Common myeloid progenitor, CD34-positive (primary cell): ENCODE measurements around the gene ATP6V1G3. TPM values are rescaled to one million over a fixed set of nuclear protein-coding genes. Genes with fewer than 3 reads are reported as not detected.
"Not testable (repeated sequence)": the region's sequence is repeated elsewhere in the genome, so short reads cannot be mapped to it uniquely, and the experiment has no call there.

ENCODE experiments used
- CTCF ChIA-PET: fragments of 350-600 bp; sonication (Branson Sonifier 250); formaldehyde crosslinking; loops from one replicate; lab custom pipeline; 2021; ENCODE audit warnings: antibody characterized with exemption; lab: Charles Lee
- POLR2A ChIA-PET: fragments of 350-600 bp; sonication (Branson Sonifier 250); formaldehyde crosslinking; loops from one replicate; lab custom pipeline; 2021; ENCODE audit warnings: antibody characterized with exemption; lab: Charles Lee
- DNase-seq, 3 donors: peaks; one replicate each; pipeline versions ENCODE4 v3.0.0 to v3.0.0-alpha.2; 2013
- H3K27ac ChIP-seq, 2 experiments: 1 replicate in 1 of 2; 2 replicates in 1 of 2; pipeline ENCODE4 v1.7.0; 2013; ENCODE audit warnings: inconsistent platforms in 2 of 2, low read length in 2 of 2, mild to moderate bottlenecking in 2 of 2, low read depth in 1 of 2, moderate library complexity in 1 of 2; ENCODE audit not compliant: severe bottlenecking in 2 of 2, insufficient read depth in 1 of 2, poor library complexity in 1 of 2
- H3K27me3 ChIP-seq, 5 experiments: replicated peaks in 2 of 5; 1 replicate in 3 of 5; 2 replicates in 2 of 5; pipeline versions ENCODE4 v1.6.1 to v1.7.0; 2013; ENCODE audit warnings: low read length in 4 of 5, mild to moderate bottlenecking in 2 of 5, moderate library complexity in 2 of 5, inconsistent platforms in 1 of 5; ENCODE audit not compliant: insufficient read depth in 5 of 5, control insufficient read depth in 4 of 5
- H3K36me3 ChIP-seq, 4 experiments: 1 replicate in 2 of 4; 2 replicates in 2 of 4; pipeline versions ENCODE4 v1.6.1 to v1.7.0; 2013; ENCODE audit warnings: low read length in 3 of 4, control low read depth in 1 of 4, mild to moderate bottlenecking in 1 of 4; ENCODE audit not compliant: control insufficient read depth in 4 of 4, insufficient read depth in 4 of 4
- H3K4me1 ChIP-seq, 4 experiments: 1 replicate in 3 of 4; 2 replicates in 1 of 4; pipeline versions ENCODE4 v1.6.1 to v1.7.1; 2013; ENCODE audit warnings: low read length in 3 of 4, mild to moderate bottlenecking in 3 of 4, control low read depth in 1 of 4, inconsistent platforms in 1 of 4, moderate library complexity in 1 of 4; ENCODE audit not compliant: control insufficient read depth in 4 of 4, insufficient read depth in 4 of 4; ENCODE audit errors: control extremely low read depth in 1 of 4
- H3K4me3 ChIP-seq, 7 experiments: 1 replicate in 4 of 7; 2 replicates in 3 of 7; pipeline versions ENCODE4 v1.5.1 to v1.7.0; 2013; ENCODE audit warnings: mild to moderate bottlenecking in 7 of 7, low read length in 6 of 7, moderate library complexity in 6 of 7, inconsistent platforms in 2 of 7, low read depth in 2 of 7, control low read depth in 1 of 7; ENCODE audit not compliant: insufficient read depth in 4 of 7, control insufficient read depth in 1 of 7; ENCODE audit errors: extremely low read depth in 1 of 7
- H3K9me3 ChIP-seq, 5 experiments: 1 replicate in 4 of 5; 2 replicates in 1 of 5; pipeline versions ENCODE4 v1.6.1 to v1.7.1; 2013; ENCODE audit warnings: low read length in 4 of 5, mild to moderate bottlenecking in 2 of 5, inconsistent platforms in 1 of 5, low read depth in 1 of 5, moderate library complexity in 1 of 5; ENCODE audit not compliant: control insufficient read depth in 4 of 5, insufficient read depth in 2 of 5; ENCODE audit errors: control extremely low read depth in 1 of 5
- whole genome bisulfite sequencing: methylation state at CpG from one replicate; pipeline ENCODE4 v1.1.5; 2013; ENCODE audit not compliant: insufficient coverage; 5-methylcytosine and 5-hydroxymethylcytosine counted together
- polyA plus RNA-seq: library from polyadenylated mRNA; unstranded; fragments of 120-200 nt; gene quantifications from one replicate; pipeline ENCODE4 v1.2.1, GENCODE V29; 2013

The ATP6V1G3 gene, protein sequence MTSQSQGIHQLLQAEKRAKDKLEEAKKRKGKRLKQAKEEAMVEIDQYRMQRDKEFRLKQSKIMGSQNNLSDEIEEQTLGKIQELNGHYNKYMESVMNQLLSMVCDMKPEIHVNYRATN
- not detected for polyA plus RNA-seq

DNA sequence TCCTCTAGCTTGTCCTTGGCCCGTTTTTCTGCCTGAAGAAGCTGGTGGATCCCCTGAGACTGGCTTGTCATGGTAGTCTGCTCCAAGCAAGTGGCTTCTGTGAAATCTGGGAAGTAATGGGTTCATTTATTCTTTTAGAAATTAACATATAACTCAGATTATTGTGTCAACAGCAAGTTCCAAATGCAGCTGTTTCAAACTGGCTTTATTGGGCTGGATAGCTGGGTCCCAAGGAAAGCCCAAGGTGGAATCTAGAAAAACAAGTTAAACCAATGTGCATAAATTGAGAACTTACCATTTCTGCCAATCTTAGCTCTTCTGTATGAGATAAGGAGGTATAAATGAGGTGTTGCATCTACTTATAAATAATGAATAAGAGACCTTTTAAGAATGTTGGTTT lies at the start of gene ATP6V1G3:
TSS of gene ATP6V1G3 (minus strand) at position 101 of the 400 bp plus-strand sequence. CDS start at position 71, 30 bp downstream.
- Histone ChIP-seq H3K36me3 (no peaks in the 10 kb centered on the region), H3K27me3 (no peaks in the 10 kb centered on the region), H3K4me3 (no peak within 1 kb of the TSS), H3K9me3 (no peaks in the 10 kb centered on the region), H3K27ac (no peak within 1 kb of the TSS), H3K4me1 (peaks cover 0 to 10% (median 3%) of the 10 kb centered on the region in 4 experiments)
- WGBS, result no CpG with 5 or more reads among the region's 1 CpG
- POLR2A ChIA-PET, result no interaction called here
- no peak for DNase-seq
- CTCF ChIA-PET, result interaction anchor here (1.0 to 1.1 kb wide), 2 partner anchors 9 to 11 kb away, joined by 3 read pairs; no protein-coding TSS in a partner anchor

DNA sequence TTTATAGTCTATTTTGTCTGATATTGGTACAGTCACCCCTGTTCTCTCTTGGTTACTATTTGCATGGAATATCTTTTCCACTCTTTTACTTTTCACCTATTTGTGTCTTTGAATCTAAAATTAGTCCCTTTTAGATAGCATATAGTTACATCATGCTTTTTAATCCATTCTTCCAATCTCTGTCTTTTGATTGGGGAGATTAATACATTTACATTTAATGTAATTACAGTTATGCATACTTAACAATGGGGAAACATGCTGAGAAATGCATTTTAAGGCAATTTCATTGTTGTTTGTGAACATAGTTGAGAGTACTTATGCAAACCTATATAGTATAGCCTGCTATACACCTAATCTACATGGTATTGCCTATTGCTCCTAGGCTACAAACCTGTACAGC lies 48.4 kb upstream of the ATP6V1G3 start:
- Histone ChIP-seq H3K36me3 (no peaks in the 10 kb centered on the region), H3K4me1 (no peaks in the 10 kb centered on the region), H3K27ac (no peak overlapping the region), H3K4me3 (no peak overlapping the region), H3K27me3 (no peaks in the 10 kb centered on the region), H3K9me3 (peaks cover 0 to 30% (median 10%) of the 10 kb centered on the region in 5 experiments)
- ChIA-PET POLR2A (no interaction called here), CTCF (interaction anchor here (1.3 kb wide), 1 partner anchor 16 kb away, joined by 3 read pairs; no protein-coding TSS in a partner anchor)
- DNase-seq, result no peak

DNA sequence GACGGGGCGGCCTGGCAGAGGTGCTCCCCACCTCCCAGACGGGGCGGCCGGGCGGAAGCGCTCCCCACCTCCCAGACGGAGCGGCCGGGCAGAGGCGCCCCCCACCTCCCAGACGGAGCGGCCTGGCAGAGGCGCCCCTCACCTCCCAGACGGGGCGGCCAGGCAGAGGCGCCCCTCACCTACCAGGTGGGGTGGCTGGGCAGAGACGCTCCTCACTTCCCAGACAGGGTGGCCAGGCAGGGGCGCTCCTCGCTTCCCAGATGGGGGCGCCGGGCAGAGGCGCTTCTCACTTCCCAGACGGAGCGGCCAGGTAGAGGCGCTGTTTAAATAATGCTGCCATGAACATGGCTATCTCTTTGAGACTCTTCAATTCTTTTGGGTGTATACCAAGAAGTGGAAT lies 43.7 kb upstream of the ATP6V1G3 start:
- ChIA-PET CTCF (no interaction called here), POLR2A (no interaction called here)
- no peak overlapping the region for H3K4me3 ChIP-seq
- no peaks in the 10 kb centered on the region for H3K4me1 ChIP-seq
- H3K27ac ChIP-seq, result no peak overlapping the region
- H3K36me3 ChIP-seq, result no peaks in the 10 kb centered on the region
- DNase-seq, result no peak
- peaks cover 0 to 26% (median 4%) of the 10 kb centered on the region in 5 experiments for H3K9me3 ChIP-seq
- 98% methylated on average over 22 of the region's 26 CpGs for WGBS
- no peaks in the 10 kb centered on the region for H3K27me3 ChIP-seq

DNA sequence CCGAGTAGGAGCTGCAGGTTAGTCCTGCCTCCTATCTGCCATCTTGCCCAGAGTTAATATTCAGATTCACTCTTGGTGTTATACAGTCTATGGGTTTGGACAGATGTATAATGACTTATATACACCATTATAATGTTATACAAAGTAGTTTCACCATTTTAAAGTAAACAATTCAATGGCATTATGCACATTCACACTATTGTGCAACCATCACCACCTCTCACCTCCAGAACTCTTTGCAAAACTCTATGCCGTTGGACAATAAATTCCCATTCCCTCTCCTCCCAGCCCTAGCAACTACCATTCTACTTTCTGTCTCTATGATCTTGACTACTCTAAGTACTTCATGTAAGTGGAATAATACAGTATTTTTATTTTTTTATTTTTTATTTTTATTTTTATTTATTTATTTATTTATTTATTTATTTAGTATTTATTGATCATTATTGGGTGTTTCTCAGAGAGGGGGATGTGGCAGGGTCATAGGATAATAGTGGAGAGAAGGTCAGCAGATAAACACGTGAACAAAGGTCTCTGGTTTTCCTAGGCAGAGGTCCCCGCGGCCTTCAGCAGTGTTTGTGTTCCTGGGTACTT lies 42.8 kb upstream of the ATP6V1G3 start:
- CTCF ChIA-PET, result not testable (repeated sequence)
- 100% methylated on average over 1 of the region's 5 CpGs for WGBS

DNA sequence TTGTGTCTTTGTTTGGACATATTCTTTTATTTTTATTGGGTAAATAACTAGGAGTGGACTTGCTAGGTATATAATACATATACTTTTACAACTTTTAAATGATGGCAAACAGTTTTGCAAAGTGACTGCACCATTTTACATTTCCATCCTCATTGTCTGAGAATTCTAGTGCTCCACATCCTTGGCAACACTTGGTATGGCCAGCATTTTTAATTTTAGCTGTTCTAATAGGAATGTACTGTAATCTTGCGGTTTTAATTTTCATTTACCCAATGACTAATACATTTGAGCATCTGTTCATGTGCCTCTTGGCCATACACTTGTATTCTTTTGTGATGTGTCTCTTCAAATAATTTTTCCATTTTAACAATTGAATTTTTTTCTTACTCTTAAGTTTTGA lies 37.0 kb upstream of the ATP6V1G3 start:
- no peak overlapping the region for H3K27ac ChIP-seq
- no peak for DNase-seq
- CTCF ChIA-PET, result interaction anchor here (1.3 kb wide), 1 partner anchor 10 kb away, joined by 4 read pairs; no protein-coding TSS in a partner anchor
- no CpG with 5 or more reads among the region's 1 CpG for WGBS
- peaks cover 0 to 12% (median under 1%) of the 10 kb centered on the region in 5 experiments for H3K9me3 ChIP-seq
- POLR2A ChIA-PET, result interaction anchor here (0.7 kb wide), 1 partner anchor 445 kb away, joined by 3 read pairs; no protein-coding TSS in a partner anchor
- no peak overlapping the region for H3K4me3 ChIP-seq
- H3K27me3 ChIP-seq, result no peaks in the 10 kb centered on the region
- no peaks in the 10 kb centered on the region for H3K36me3 ChIP-seq
- H3K4me1 ChIP-seq, result peaks cover 0 to 8% (median 0%) of the 10 kb centered on the region in 4 experiments

More for the DNA sequence above, 42.8 kb upstream of the ATP6V1G3 start:
- DNase-seq, H3K4me1 ChIP-seq, H3K27ac ChIP-seq, POLR2A ChIA-PET, H3K36me3 ChIP-seq, H3K27me3 ChIP-seq, H3K4me3 ChIP-seq: not testable (repeated sequence)
- H3K9me3 ChIP-seq, result peaks cover 0 to 19% (median 3%) of the 10 kb centered on the region in 5 experiments

DNA sequence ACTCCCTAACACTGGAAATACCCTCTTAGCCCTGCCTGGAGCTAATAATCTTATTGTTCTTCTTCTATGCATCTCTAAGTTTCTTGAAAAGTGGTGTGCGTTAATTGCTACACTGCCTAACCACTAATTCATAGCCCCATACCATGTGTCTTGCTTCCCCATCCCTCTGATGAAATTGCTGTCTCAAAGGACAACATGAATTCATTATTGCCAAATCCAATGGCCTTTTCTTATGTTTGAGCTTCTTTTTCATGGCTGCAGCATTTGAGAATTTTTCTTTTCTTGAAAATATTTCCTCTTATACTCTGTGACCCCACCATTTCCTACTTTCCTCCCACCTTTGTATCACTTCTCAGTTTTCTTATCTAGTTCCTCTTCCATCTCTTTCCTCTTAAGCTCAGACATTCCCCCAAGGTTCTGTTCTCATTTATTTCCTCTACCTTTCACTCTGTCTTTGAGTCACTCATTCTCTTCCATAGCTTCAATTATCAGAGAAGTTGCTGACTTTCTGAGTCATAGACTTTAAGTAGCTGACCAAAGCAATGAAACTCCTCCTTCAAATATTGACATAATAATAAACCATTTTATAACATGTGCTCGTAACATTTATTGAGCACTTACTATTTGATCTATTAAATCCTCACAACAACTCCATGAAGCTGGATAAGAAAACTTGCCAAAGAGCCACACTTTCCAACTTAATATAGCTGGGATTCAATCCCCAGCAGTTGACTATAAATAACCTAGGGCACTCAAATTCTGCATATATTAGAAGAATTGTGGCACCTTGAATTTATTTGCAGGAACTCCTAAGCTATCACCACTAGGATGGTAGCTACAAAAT lies 35.5 kb upstream of the ATP6V1G3 start:
- H3K4me3 ChIP-seq, result no peak overlapping the region
- no peak overlapping the region for H3K27ac ChIP-seq
- H3K4me1 ChIP-seq, result peaks cover 0 to 8% (median 0%) of the 10 kb centered on the region in 4 experiments
- H3K27me3 ChIP-seq, result no peaks in the 10 kb centered on the region
- no peak for DNase-seq
- WGBS, result 100% methylated on average over 2 of the region's 2 CpGs
- ChIA-PET CTCF (interaction anchor here (0.7 to 1.3 kb wide), 4 partner anchors 8 to 46 kb away, joined by 3 to 4 read pairs (median 4); no protein-coding TSS in a partner anchor), POLR2A (no interaction called here)
- H3K9me3 ChIP-seq, result peaks cover 0 to 4% (median 0%) of the 10 kb centered on the region in 5 experiments
- no peaks in the 10 kb centered on the region for H3K36me3 ChIP-seq
